ENCODE results near the gene EBI3.
A peak's percentile ranks its signal among the peaks of the same experiment; 100 is the strongest.
"Not testable (repeated sequence)": the region's sequence is repeated elsewhere in the genome, so short reads cannot be mapped to it uniquely, and the experiment has no call there.

Gene EBI3

DNA sequence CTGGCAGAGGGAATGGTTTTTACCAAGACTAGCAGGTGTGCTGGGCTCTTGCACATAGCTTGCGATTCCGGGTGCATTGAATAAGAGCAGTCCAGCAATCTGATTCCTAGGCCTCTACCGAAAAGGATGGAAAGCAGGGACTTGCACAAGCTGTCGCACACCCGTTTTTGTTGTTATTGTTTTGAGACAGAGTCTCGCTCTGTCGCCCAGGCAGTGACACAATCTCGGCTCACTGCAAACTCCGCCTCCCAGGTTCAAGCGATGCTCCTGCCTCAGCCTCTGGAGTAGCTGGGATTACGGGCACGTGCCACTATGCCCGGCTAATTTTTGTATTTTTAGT lies 5.5 kb downstream of the EBI3 start:
- DNase-seq (ENCODE audit: low read depth): no peak

DNA sequence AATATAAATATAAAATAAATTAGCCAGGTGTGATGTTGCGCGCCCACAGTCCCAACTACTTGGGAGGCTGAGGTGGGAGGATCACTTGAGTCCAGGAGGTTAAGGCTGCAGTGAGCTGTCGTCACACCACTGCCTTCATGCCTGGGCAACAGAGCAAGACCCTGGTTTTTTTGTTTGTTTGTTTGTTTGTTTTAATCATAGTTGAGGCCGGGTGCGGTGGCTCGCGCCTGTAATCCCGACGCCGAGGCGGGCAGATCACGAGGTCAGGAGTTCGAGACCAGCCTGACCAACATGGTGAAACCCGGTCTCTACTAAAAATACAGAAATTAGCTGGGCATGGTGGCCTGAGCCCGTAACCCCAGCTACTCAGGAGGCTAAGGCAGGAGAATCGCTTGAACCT lies 8.2 kb downstream of the EBI3 start:
- not testable (repeated sequence) for DNase-seq (ENCODE audit: low read depth)

DNA sequence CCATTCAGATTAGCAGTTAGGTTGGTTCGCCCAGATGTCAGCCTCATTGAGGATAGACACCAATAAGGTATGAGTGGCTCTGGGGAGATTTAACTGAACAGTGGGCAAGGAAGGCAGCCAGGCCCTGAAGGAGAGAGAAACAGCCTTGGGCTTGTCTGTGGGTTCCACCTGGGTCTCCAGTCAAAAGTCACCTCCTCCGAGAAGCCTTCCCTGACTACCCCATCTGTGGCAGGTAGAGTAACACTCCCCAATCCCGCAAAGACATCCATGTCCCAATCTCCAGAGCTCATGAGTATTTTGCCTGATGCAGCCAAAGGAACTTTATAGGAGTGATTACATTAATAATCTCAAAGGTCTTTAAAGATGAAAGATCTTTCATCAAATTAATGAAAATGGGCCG lies 9.5 kb downstream of the EBI3 start:
- DNase-seq (ENCODE audit: low read depth): no peak

DNA sequence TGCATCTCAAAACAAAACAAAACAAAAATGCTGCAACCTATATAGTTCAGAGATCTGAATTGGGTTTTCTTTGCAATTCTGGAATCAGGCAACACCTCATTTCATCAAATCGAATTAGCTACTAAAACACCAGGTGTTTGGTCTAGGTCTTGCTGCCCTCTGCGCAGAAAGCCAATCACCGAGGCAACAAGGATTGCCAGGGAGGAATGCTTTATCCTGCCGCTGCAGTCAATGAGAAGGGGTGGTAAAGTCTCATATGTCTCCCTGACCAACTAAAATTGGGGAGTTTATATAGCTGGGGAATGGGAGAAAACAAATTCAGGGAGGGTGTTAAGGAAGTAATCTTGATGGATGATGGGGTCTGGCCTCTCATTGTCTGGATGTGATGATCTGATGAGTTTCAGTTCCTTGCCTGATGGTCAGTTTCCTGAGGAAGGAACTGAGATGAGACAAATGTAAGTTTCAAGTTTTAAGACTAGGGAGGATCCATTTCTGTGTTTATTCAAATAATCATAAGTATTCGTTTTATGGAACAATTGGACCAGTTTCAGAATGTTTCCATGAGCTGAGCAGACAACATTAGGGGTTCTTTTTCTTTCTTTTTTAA lies 12.6 kb downstream of the EBI3 start:
- DNase-seq (ENCODE audit: low read depth): no peak

DNA sequence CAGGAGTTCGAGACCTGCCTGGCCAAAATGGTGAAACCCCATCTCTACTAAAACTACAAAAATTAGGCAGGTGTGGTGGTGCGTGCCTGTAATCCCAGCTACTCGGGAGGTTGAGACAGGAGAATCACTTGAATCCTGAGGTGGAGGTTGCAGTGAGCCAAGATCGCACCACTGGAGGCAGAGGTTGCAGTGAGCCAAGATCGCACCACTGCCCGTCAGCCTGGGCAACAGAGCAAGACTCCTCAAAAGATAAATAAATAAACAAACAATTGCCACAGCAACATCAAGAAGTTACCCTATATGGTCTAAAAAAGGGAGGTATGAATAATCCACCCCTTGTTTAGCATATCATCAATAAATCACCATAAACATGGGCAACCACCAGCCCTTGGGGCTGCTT lies 16.6 kb downstream of the EBI3 start:
- DNase-seq (ENCODE audit: low read depth): not testable (repeated sequence)

DNA sequence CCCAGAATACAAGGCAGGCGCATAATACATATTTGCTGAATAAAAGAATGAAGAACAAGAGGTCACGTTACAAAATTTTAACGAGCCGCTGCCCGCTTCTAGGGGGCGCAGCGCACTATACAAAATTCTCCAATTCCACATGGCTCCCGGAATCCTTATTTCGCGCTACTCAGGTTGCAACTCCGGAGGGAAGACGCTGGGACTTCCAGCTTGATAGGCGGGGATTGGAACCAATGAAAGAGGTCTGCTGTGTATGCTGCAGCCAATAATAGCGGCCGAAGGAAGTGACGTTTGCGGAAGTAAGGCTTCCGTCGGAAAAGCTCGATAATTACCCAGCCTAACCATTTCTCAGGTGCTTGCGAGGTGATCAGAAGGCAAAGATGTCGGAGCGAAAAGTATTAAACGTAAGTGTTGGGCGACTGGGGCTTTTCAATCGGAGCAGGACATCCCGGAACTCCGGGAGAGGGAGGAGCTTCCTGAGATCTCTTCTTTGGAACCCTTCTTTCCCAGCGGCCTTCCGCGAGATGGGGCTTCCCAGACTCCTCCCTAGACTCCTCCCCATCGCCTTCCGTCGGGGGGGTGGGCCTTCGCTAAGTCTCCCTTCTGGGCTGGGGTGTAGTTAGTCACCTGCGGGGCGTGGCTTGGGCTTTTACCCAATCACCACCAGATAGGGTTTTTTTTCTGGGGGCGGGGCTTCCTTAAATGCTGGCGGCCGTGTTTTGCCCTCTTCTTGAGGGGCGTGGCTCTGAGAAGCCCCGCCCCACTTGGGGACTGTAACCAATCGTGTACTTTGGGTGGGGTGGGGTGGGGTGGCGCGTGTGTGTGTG lies 17.7 kb downstream of the EBI3 start, which contains the start of gene YJU2:
Gene YJU2, plus strand, starts transcription at position 314 of the 827 bp plus-strand sequence. Its CDS starts 67 bp downstream, at position 381.
- peak; percentile 99 for DNase-seq (ENCODE audit: low read depth)

DNA sequence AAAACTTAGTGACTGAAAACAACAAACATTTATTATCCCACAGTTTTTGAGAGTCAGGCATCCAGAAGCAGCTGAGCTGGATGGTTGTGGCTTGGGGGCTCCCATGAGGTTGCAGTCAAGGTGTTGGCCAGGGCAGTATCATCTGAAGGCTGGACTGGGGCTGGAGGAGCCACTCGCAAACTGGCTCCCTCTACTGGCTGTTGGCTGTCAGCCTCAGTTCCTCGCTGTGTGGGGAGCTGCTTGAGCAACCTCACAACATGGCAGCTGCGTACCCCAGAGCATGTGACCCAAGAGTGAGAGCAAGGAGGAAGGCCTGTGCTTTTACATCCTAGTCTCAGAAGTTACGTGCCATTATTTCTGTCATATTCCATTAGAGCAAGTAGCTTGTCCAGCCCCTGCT lies 27.2 kb downstream of the EBI3 start:
- DNase-seq (ENCODE audit: low read depth): no peak

DNA sequence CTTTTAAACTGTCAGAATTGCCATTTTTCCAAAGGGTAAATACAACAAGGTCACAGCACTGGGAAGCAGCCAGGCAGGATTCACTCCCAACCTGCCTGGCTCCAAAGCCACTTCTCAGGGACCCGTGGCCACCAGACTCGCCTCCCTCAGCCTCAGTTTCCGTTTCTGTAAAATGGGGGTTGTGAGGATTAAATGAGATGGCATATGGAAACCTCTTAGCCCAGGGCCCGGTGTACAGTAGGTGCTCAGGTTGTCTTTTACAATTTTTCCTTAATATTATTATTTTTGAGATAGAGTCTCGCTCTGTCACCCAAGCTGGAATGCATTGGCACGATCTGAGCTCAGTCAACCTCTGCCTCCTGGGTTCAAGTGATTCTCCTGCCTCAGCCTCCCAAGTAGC lies 27.7 kb downstream of the EBI3 start:
- no peak for DNase-seq (ENCODE audit: low read depth)

DNA sequence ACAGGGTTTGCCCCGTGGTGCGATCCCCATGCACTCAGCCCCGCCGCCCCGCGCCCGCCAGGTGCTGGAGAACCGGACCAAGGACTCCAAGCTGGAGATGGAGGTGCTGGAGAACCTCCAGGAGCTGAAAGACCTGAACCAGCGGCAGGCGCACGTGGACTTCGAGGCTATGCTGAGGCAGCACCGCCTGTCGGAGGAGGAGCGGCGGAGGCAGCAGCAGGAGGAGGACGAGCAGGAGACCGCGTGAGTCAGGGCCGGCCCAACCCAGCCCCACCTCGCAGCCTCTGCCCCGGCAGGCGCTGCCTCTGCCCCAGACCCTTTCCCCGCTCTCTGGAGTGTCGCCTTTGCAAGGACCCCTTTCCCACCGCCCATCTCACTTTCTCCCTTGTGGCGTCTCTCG lies 28.9 kb downstream of the EBI3 start:
- no peak for DNase-seq (ENCODE audit: low read depth)

DNA sequence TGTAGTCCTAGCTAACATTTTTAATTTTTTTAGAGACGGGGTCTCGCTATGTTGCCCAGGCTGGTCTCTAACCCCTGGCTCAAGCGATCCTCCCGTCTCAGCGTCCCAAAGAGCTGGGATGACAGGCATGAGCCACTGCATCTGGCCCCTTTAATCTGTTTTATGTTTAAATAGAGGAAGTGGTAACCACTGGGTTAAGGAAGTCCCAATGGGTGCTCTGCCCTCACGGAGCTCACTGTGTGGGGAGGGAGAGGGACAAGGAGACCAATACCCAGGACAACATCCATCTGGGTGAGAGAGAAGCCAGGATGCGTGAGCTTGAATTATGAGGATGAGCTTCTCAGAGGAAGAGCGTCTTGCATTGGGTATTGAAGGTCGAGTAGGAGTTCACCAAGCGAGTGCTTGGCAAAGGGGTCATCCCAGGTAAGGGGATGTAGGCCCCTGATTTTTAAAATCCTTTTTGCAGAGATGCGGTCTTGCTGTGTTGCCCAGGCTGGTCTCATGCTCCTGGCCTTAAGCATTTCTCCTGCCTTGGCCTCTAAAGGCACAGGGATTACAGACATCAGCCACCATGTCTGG lies 31.4 kb downstream of the EBI3 start:
- DNase-seq (ENCODE audit: low read depth): no peak

DNA sequence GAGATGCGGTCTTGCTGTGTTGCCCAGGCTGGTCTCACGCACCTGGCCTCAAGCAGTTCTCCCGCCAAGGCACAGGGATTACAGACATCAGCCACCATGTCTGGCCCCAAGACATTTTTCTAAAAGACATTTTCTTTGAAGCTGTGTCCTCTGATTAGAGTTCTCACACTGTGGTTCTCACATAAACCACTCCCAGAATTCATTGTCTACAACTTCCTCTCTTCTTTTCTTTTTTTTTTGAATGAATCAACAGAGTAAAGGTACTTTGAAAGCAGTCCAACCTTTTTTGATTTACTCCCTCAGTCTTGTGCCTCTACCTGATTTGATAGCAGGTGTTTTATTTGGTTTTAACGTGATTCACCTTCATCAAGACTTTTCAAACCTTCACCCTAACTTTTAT lies 35.5 kb downstream of the EBI3 start:
- no peak for DNase-seq (ENCODE audit: low read depth)

DNA sequence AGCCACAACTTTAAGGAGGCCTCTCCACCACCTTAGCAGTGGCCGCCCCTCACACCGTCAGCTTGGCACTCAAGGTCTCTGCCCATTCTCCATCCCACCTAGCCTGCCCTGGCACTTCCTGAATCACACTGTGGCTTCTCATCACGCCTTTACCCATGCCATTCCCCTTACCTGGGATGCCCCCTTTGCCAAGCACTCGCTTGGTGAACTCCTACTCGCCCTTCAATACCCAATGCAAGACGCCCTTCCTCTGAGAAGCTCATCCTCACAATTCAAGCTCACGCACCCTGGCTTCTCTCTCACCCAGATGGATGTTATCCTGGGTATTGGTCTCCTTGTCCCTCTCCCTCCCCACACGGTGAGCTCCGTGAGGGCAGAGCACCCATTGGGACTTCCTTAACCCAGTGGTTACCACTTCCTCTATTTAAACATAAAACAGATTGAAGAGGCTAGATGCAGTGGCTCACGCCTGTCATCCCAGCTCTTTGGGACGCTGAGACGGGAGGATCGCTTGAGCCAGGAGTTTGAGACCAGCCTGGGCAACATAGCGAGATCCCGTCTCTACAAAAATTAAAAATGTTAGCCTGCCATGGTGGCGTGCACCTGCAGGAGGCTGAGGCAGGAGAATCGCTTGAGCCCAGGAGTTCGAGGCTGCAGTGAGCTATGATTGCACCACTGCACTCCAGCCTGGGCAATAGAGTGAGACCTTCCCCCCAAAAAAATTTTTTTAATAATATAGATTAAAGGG lies 37.1 kb downstream of the EBI3 start:
- no peak for DNase-seq (ENCODE audit: low read depth)

DNA sequence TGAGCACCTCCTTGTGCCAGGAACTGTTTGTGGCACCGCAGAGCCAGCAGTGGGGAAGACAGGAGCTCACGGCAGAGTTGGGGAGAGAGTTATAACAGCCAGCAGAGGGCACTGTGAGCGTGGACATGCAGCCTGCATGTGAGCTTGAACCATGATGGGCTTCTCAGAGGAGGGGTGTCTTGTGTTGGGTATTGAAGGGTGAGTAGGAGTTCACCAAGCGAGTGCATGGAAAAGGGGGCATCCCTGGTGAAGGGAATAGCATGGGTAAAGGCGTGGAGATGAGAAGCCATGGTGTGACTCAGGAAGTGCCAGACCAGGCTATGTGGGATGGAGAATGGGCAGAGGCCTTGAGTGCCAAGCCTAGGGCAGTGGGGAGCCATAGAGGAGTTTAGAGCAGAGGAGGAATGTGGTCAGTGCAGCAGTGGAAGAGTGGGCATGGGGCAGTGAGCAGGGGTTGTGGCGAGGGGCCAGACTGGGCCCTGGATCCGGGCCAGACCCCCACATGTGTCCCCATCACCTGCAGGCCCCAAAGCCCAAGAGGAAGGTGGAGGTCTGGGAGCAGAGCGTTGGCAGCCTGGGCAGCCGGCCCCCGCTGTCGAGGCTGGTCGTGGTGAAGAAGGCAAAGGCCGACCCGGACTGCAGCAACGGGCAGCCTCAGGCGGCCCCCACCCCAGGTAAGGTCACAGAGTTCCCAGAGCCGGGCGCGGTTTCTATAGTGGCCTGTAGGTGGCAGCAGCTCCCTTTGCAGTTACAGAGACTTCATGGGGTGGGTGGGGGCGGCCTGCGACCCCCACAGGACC lies 38.0 kb downstream of the EBI3 start:
- DNase-seq (ENCODE audit: low read depth): peak; percentile 3

DNA sequence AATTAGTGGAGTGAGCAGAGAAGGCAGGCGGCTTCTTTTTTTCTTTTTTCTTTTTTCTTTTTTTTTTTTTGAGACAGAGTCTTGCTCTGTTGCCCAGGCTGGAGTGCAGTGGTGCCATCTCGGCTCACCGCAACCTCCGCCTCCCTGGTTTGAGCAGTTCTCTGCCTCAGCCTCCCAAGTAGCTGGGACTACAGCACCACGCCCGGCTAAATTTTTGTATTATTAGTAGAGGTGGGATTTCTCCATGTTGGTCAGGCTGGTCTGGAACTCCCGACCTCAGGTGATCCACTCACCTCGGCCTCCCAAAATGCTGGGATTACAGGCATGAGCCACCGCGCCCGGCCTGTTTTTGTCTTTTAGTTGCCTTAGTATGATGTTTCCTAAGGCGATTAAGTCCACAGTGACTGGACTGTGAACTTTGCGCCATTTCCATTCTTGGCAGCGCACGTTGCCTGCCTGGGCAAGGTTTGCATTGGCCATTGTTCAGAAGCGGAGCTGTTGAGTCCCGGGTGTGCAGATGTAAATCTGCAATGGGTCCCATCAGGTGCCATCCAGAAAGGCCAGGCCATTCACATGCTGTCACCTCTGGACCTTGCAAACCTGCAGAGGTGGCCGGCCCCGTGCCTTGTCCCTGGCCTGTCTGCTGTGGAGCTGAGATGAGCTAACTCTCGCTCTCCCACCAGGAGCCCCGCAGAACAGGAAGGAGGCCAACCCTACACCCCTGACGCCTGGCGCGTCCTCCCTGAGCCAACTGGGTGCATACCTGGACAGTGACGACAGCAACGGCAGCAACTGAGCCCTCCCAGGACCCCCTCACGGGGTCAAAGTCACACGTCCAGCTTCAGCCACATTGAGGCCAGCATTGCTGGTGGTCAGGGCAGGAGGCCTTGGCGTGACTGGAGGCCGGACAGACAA lies 38.8 kb downstream of the EBI3 start:
- no peak for DNase-seq (ENCODE audit: low read depth)

DNA sequence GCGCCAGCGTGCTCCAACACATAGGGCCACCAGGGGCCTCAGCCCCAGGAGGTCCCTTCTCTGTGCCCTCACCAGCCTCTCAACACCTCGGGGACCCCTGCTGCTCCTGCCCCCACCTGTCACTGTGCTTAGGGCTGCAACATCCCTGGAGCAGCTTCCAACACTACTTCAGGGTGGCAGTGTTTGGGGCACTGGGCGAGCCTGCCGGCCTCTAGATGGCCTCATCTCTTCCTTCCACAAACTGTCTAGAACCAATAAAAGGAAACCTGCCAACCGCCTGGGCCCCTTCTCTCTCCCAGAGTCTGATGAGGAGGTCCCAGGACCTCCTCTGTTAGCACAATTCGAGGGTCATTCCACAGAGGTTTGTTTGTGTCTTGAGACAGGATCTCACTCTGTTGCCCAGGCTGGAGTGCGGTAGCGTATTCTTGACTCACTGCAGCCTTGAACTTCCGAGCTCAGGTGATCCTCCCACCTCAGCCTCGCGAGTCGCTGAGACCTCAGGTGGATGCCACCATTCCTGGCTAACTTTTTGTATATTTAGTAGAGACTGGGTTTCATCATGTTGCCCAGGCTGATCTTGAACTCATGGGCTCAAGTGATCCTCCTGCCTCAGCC lies 39.6 kb downstream of the EBI3 start:
- DNase-seq (ENCODE audit: low read depth): no peak

DNA sequence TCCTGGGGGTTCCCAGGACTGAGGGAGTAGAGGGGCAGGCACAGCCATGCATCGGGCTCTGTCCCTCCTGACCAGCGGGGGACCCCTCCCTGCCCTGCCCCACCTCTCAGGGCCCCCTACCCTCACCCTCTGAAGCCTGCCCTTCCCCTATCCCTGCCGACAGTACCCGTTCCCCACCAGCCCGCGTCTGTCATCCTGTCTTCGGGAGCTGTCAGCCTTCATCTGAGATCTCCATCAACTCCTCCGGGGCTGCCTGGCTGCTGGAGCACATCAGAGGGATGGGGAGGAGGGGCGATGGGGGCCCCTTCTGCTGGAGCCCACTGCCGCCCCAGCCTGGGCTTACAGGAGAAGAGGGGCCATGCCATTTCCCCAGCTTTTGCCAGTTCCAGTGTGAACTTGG lies 43.6 kb downstream of the EBI3 start:
- no peak for DNase-seq (ENCODE audit: low read depth)

DNA sequence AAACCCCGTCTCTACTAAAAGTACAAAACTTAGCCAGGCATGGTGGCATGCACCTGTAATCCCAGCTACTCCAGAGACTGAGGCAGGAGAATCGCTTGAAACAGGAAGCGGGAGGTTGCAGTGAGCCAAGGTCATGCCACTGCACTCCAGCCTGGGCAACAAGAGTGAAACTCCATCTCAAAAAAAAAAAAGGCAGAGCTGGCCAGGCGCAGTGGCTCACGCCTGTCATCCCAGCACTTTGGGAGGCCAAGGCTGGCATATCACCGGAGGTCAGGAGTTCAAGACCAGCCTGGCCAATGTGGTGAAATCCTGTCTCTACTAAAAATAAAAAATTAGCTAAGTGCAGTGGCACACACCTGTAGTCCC lies 45.0 kb downstream of the EBI3 start:
- DNase-seq (ENCODE audit: low read depth): not testable (repeated sequence)

DNA sequence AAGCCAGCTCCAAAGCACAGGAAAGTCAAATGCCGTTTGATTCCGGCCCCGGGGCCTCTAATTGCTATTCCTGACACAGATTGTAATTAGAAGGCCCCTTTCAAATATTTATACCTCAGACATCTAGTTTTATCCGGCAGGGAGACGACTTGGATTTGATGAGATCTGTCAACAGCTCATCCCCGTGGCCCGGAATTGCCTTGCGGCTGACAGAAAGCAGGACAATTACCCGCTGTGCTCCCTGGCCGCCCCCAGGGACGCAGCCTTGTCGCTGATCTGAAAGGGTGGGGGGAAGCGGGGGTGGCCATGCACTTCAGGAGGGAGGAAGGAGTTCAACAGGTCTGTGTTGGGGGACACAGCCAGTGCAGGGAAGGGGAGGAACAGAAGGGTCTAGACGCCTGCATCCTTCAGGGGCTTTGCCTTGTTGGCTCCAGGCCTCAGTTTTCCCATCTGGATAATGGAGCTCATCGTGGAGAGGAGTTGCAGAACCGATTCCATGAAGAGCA lies 47.9 kb downstream of the EBI3 start:
- DNase-seq (ENCODE audit: low read depth): no peak

DNA sequence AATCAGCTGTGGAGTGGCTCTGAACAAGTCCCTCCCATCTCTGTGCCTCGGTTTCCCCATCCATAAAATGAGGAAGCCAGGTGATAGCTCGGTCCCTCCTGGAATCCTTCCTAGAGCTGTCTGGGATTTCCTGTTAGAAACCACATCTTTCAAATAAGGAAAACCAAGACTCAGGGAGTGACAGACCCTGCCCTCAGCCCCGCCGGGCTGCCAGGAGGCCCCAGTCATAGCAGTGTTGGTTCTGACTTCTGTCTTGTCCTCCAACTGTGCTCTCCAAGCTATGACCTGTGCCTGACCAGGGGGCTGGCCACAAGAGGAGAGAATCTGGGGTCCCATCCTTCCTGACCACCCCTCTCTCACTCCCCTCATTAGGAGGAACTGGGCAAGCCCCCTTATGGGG lies 48.7 kb downstream of the EBI3 start:
- no peak for DNase-seq (ENCODE audit: low read depth)
